Daoy (cell line): ENCODE results near the gene EIF2B4. TPM values are rescaled to one million over a fixed set of nuclear protein-coding genes. Genes with fewer than 3 reads are reported as not detected.

Source experiments
- DNase-seq: peaks from one replicate; pipeline ENCODE4 v3.0.0-alpha.2; 2015; ENCODE audit warnings: low read depth
- total RNA-seq: library from RNA; depleted of rRNA; stranded (reverse); fragments of >200 nt; shearing (Covaris generic); gene quantifications from 2 replicates; pipeline ENCODE4 v1.2.3, GENCODE V29; 2014; rRNA removed

The EIF2B4 gene
- 40.3 and 49.1 TPM in 2 replicates for total RNA-seq

GRCh38 chr2:27370026-27370815, at the start of gene EIF2B4, which contains the start of gene SNX17:
TSS of gene EIF2B4 (minus strand) at chr2:27370338. CDS start at chr2:27370314, 24 bp downstream.
TSS of gene SNX17 (plus strand) at chr2:27370616. CDS start at chr2:27370744, 128 bp downstream.
- DNase-seq: peak; percentile 99

- no peak for DNase-seq
These were observed 46.0 kb upstream of the EIF2B4 start for GRCh38 chr2:27416151-27416550.

GRCh38 chr2:27412419-27413152, 42.4 kb upstream of the EIF2B4 start:
- DNase-seq: no peak

- DNase-seq: peak; percentile 98
These were observed 39.4 kb upstream of the EIF2B4 start, which contains the start of gene PPM1G for GRCh38 chr2:27409321-27410073. TSS of gene PPM1G (minus strand) at chr2:27409591. CDS start at chr2:27409422, 169 bp downstream.

GRCh38 chr2:27408601-27409320, 38.6 kb upstream of the EIF2B4 start:
- DNase-seq: peak; percentile 46

- peak; percentile 56 for DNase-seq
These were observed 37.8 kb upstream of the EIF2B4 start for GRCh38 chr2:27407798-27408491.

- no peak for DNase-seq
These were observed 30.4 kb upstream of the EIF2B4 start for GRCh38 chr2:27400348-27401135.

GRCh38 chr2:27398962-27399361, 28.8 kb upstream of the EIF2B4 start:
- DNase-seq: no peak

GRCh38 chr2:27393225-27393624, 23.1 kb upstream of the EIF2B4 start:
- DNase-seq: no peak

GRCh38 chr2:27390822-27391679, 20.9 kb upstream of the EIF2B4 start:
- no peak for DNase-seq

- DNase-seq: no peak
These were observed 11.5 kb upstream of the EIF2B4 start for GRCh38 chr2:27381577-27382181.

- DNase-seq: peak; percentile 94
These were observed 10.7 kb upstream of the EIF2B4 start, which contains the start of gene ZNF513 for GRCh38 chr2:27380626-27381545. TSS of gene ZNF513 (minus strand) at chr2:27380734. CDS start at chr2:27380526, 208 bp downstream.

GRCh38 chr2:27379836-27380625, 9.9 kb upstream of the EIF2B4 start:
- DNase-seq: peak; percentile 67

GRCh38 chr2:27379383-27379835, 9.3 kb upstream of the EIF2B4 start:
- no peak for DNase-seq

- no peak for DNase-seq
These were observed 8.7 kb upstream of the EIF2B4 start for GRCh38 chr2:27378809-27379290.
